Measurements from ENCODE around the gene ERC1.

DNA sequence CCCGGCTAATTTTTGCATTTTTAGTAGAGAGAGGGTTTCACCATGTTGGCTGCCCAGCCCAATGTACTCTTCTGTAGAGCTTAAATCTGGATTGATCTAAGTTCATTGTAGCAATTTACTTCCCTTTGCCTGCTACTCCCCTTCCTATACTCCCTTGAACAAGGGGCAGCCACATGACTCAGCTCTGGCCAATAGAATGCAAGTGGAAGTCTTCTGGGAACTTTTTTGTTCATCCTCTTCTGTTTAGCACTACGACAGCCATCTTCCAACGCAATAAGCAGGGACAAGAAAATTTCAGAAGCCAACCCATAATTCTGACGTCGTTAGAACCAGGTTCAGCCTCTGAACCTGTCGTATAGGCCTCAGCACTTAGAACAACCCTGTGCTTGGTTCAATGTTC, 35.1 kb upstream of the ERC1 start:
- TF ChIP-seq RAD21 (IDR thresholded peaks at IDR 0.05; ENCODE audit: low read length) (no peak), POLR2A (IDR thresholded peaks at IDR 0.05; ENCODE audit: low read depth, low read length) (no peak), SMC3 (IDR thresholded peaks at IDR 0.05; ENCODE audit: low read depth, low read length) (no peak), RCOR1 (IDR thresholded peaks at IDR 0.05; ENCODE audit: insufficient replicate concordance, low read length) (no peak), FOS (IDR thresholded peaks at IDR 0.05; ENCODE audit: low read depth, low read length) (no peak)
- TF ChIP-seq, protein P1, sequence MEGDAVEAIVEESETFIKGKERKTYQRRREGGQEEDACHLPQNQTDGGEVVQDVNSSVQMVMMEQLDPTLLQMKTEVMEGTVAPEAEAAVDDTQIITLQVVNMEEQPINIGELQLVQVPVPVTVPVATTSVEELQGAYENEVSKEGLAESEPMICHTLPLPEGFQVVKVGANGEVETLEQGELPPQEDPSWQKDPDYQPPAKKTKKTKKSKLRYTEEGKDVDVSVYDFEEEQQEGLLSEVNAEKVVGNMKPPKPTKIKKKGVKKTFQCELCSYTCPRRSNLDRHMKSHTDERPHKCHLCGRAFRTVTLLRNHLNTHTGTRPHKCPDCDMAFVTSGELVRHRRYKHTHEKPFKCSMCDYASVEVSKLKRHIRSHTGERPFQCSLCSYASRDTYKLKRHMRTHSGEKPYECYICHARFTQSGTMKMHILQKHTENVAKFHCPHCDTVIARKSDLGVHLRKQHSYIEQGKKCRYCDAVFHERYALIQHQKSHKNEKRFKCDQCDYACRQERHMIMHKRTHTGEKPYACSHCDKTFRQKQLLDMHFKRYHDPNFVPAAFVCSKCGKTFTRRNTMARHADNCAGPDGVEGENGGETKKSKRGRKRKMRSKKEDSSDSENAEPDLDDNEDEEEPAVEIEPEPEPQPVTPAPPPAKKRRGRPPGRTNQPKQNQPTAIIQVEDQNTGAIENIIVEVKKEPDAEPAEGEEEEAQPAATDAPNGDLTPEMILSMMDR (conservative IDR thresholded peaks at IDR 0.05; ENCODE audit: low read depth, low read length) = no peak
- TF ChIP-seq, protein P2, sequence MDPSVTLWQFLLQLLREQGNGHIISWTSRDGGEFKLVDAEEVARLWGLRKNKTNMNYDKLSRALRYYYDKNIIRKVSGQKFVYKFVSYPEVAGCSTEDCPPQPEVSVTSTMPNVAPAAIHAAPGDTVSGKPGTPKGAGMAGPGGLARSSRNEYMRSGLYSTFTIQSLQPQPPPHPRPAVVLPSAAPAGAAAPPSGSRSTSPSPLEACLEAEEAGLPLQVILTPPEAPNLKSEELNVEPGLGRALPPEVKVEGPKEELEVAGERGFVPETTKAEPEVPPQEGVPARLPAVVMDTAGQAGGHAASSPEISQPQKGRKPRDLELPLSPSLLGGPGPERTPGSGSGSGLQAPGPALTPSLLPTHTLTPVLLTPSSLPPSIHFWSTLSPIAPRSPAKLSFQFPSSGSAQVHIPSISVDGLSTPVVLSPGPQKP (IDR thresholded peaks at IDR 0.05; ENCODE audit: borderline replicate concordance, low read depth, low read length) = no peak
- TF ChIP-seq, protein P3, sequence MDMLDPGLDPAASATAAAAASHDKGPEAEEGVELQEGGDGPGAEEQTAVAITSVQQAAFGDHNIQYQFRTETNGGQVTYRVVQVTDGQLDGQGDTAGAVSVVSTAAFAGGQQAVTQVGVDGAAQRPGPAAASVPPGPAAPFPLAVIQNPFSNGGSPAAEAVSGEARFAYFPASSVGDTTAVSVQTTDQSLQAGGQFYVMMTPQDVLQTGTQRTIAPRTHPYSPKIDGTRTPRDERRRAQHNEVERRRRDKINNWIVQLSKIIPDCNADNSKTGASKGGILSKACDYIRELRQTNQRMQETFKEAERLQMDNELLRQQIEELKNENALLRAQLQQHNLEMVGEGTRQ (IDR thresholded peaks at IDR 0.05; ENCODE audit: low read depth, low read length) = no peak
